CD4-positive, CD25-positive, alpha-beta regulatory T cell (primary cell): ENCODE results near the gene CPLANE2. TPM values are rescaled to one million over a fixed set of nuclear protein-coding genes. Genes with fewer than 3 reads are reported as not detected.

ENCODE experiments used
- ATAC-seq, 2 donors: fragments of 150-1000 bp; cut with Tn5 transposase; one replicate each; pipeline ENCODE4 v1.10.0; 2021; ENCODE audit warnings: low read depth in 2 of 2, moderate number of reproducible peaks in 2 of 2, moderate library complexity in 1 of 2
- DNase-seq, 3 donors: peaks; one replicate each; pipeline versions ENCODE4 v3.0.0 to v3.0.0-alpha.2; 2012 to 2022; ENCODE audit warnings: mixed read lengths in 1 of 3
- H3K27ac ChIP-seq: one replicate; pipeline ENCODE4 v1.7.0; 2013; ENCODE audit warnings: mild to moderate bottlenecking, low read length; ENCODE audit not compliant: insufficient read depth, poor library complexity, severe bottlenecking
- H3K27me3 ChIP-seq: one replicate; pipeline ENCODE4 v1.7.0; 2013; ENCODE audit warnings: low read length; ENCODE audit not compliant: control insufficient read depth, insufficient read depth
- H3K36me3 ChIP-seq: one replicate; pipeline ENCODE4 v1.7.0; 2013; ENCODE audit warnings: mild to moderate bottlenecking, low read length, moderate library complexity; ENCODE audit not compliant: control insufficient read depth, insufficient read depth
- H3K4me1 ChIP-seq: 2 replicates; pipeline ENCODE4 v1.7.0; 2013; ENCODE audit warnings: mild to moderate bottlenecking, low read length; ENCODE audit not compliant: insufficient read depth, control insufficient read depth, poor library complexity, severe bottlenecking
- H3K4me3 ChIP-seq: one replicate; pipeline ENCODE4 v1.7.0; 2013; ENCODE audit warnings: low read depth, mild to moderate bottlenecking, low read length, moderate library complexity
- H3K9me3 ChIP-seq, 2 experiments: 1 replicate in 1 of 2; 2 replicates in 1 of 2; pipeline ENCODE4 v1.7.0; 2013; ENCODE audit warnings: low read length in 2 of 2, mild to moderate bottlenecking in 1 of 2, moderate library complexity in 1 of 2; ENCODE audit not compliant: control insufficient read depth in 2 of 2
- H3K27ac Mint-ChIP-seq, 3 donors: one replicate each; pipeline ENCODE4 v1.8.0; 2020 to 2022; ENCODE audit warnings: mild to moderate bottlenecking in 3 of 3, mixed read lengths in 3 of 3, moderate library complexity in 2 of 3
- H3K27me3 Mint-ChIP-seq: one replicate; pipeline ENCODE4 v1.8.0; 2022; ENCODE audit warnings: mild to moderate bottlenecking, mixed read lengths
- H3K36me3 Mint-ChIP-seq: one replicate; pipeline ENCODE4 v1.8.0; 2020; ENCODE audit warnings: mixed read lengths
- H3K4me1 Mint-ChIP-seq, 4 donors: one replicate each; pipeline ENCODE4 v1.8.0; 2020 to 2022; ENCODE audit warnings: mixed read lengths in 4 of 4, mild to moderate bottlenecking in 1 of 4
- H3K4me3 Mint-ChIP-seq, 4 donors: one replicate each; pipeline ENCODE4 v1.8.0; 2020 to 2022; ENCODE audit warnings: mild to moderate bottlenecking in 4 of 4, mixed read lengths in 4 of 4, moderate library complexity in 3 of 4
- H3K9me3 Mint-ChIP-seq, 7 donors: one replicate each; pipeline ENCODE4 v1.8.0; 2020 to 2022; ENCODE audit warnings: mixed read lengths in 7 of 7, mild to moderate bottlenecking in 3 of 7, moderate library complexity in 2 of 7
- polyA plus RNA-seq, 4 donors: library from polyadenylated mRNA; unstranded; fragments of 300-500 nt; fragmentation: Illumina TruSeq; gene quantifications; one replicate each; pipeline ENCODE4 v1.2.3, GENCODE V29; 2021
- total RNA-seq: library from RNA; stranded (reverse); gene quantifications from one replicate; pipeline ENCODE4 v1.2.3, GENCODE V29; 2022

Gene CPLANE2
- total and polyA plus RNA-seq, 5 donors from 2014 or later = 1.2 to 7.5 (median 1.5) TPM

DNA sequence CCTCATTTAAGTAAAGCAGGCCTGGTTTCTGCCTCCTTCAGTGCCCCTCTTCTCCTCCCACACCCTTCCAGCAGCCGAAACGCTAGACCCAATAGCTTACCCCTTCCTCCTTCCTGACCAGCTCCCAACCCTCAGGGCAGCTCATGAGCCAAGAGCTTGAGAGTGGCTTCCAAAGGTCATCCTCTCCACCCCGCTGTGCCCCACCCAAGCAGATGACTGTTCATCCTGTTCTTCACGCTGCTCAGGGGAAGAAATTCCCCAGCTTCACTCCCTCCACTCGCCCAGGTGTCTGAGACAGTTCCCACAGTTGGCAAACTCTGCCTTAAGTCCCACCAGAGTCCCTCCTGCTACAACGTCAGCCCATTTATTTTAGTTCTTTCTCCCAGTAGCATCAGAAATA is 48.0 kb downstream of the CPLANE2 start:
- H3K9me3 Mint-ChIP-seq = no peaks in the 10 kb centered on the region
- Histone ChIP-seq H3K4me3 (no peak overlapping the region), H3K27ac (no peak overlapping the region), H3K36me3 (no peaks in the 10 kb centered on the region), H3K9me3 (no peaks in the 10 kb centered on the region), H3K4me1 (peaks cover 7% of the 10 kb centered on the region), H3K27me3 (peaks cover 3% of the 10 kb centered on the region)
- H3K27me3 Mint-ChIP-seq = peaks cover 16% of the 10 kb centered on the region
- no peaks in the 10 kb centered on the region for H3K36me3 Mint-ChIP-seq
- H3K4me3 Mint-ChIP-seq = no peak overlapping the region
- no peak for DNase-seq
- ATAC-seq = no peak
- H3K4me1 Mint-ChIP-seq = peaks cover 0 to 5% (median 2%) of the 10 kb centered on the region in 4 donors
- H3K27ac Mint-ChIP-seq = peak overlapping the region in 1 of 3 donors; percentile 17

DNA sequence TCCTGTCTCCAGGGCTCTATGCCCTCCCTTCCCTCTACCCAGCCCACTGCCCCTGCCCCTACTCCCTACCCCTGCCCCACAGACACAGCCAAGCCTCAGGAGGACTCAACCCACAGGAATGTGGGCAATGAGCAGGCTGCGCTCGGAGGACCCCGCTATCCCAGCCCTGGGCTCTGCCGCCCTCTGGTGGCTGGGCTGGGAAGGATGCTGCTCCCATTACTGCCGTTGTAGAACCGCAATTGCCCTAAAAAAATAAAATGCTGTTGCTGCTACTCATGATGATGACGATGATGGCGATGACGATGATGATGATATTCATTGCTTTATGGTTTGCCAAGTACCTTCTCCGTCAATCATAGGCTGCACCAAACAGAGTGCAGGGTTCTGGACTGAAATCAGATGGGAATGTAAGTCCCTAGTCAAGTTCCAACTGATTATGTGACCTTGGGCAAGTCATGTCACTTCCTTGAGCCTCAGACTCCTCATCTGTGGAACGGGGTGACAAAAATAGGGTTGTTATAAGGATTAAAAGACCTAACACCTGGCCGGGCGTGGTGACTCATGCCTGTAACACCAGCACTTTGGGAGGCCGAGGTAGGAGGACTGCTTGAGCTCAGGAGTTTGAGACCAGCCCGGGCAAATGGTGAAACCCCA is 49.1 kb downstream of the CPLANE2 start:
- ATAC-seq (peak; percentile 70 to 76), DNase-seq (peak; percentile 59 to 76 (median 71))
- Histone ChIP-seq H3K27ac (no peak overlapping the region), H3K36me3 (no peaks in the 10 kb centered on the region), H3K4me3 (no peak overlapping the region), H3K27me3 (peaks cover 3% of the 10 kb centered on the region), H3K4me1 (peaks cover 7% of the 10 kb centered on the region), H3K9me3 (no peaks in the 10 kb centered on the region)
- H3K9me3 Mint-ChIP-seq = no peaks in the 10 kb centered on the region
- no peaks in the 10 kb centered on the region for H3K36me3 Mint-ChIP-seq
- peaks cover 0 to 5% (median 2%) of the 10 kb centered on the region in 4 donors for H3K4me1 Mint-ChIP-seq
- peaks cover 16% of the 10 kb centered on the region for H3K27me3 Mint-ChIP-seq
- H3K4me3 Mint-ChIP-seq = no peak overlapping the region
- peak overlapping the region in 1 of 3 donors; percentile 46 for H3K27ac Mint-ChIP-seq

DNA sequence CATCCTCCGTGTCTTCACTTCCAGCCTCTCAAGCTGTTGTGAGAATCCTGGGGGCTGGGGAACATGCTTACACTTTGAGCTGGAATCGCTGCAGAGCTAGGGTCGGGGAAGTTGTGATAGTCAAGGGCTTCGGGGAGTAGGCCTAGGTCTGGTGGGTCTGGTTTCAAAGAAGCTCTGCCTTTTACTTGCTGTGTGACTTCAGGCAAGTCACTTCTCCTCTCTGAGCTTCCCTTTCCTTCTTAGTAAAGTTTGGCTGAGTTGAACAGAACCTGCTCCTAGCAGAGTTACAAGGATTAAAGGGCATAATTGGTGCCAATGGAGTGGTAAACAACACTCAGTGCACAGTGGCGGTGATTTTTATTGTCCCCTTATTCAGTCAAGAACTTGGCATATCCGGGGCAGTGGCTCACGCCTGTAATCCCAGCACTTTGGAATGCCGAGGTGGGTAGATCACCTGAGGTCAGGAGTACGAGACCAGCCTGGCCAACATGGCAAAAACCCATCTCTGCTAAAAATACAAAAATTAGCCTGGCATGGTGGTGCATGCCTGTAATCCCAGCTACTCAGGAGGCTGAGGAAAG is 50.2 kb downstream of the CPLANE2 start:
- H3K27me3 Mint-ChIP-seq = peaks cover 20% of the 10 kb centered on the region
- no peak for ATAC-seq
- no peaks in the 10 kb centered on the region for H3K9me3 Mint-ChIP-seq
- H3K4me1 Mint-ChIP-seq = peaks cover 0 to 5% (median 2%) of the 10 kb centered on the region in 4 donors
- Histone ChIP-seq H3K27me3 (peaks cover 3% of the 10 kb centered on the region), H3K27ac (no peak overlapping the region), H3K36me3 (no peaks in the 10 kb centered on the region), H3K4me1 (peaks cover 7% of the 10 kb centered on the region), H3K4me3 (no peak overlapping the region), H3K9me3 (no peaks in the 10 kb centered on the region)
- no peak overlapping the region for H3K4me3 Mint-ChIP-seq
- H3K36me3 Mint-ChIP-seq = no peaks in the 10 kb centered on the region
- DNase-seq = no peak
- no peak overlapping the region for H3K27ac Mint-ChIP-seq

DNA sequence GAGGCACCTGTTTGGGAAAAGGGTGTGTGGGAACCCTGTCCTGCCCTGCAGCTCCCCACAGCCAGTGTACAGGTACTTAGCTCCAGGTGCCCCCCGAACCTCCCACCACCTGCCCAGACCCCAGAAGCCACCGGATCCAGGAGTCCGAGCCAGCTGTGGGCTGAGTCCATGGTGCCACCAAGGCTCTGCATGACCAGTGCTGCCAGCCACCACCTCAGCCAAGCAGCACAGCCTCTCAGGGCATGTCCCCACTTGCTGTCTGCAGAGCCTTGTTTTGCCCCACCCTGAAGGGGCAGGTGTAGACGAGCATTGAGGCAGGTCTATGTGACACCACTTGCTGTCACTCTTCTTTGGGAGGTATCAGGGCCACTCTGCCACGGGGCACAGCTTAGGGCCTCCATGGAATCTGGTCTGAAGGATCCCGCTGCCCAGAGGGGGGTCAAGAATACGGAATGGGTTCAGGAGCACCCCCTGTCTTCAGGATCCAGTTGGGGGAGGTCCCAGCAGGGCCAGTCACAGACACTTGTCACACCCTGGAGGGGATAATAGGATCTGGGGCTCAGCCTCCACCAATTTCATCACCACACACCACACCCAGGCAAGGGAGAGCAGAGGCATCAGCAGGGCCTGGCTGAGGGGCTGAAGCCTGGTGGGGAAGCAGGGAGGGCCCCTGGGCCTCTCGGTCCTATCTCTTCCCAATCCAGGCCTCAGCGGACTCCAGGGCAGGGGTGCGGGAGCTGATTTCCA is 52.3 kb downstream of the CPLANE2 start:
- no peaks in the 10 kb centered on the region for H3K9me3 ChIP-seq
- DNase-seq (no peak), ATAC-seq (no peak)
- no peaks in the 10 kb centered on the region for H3K9me3 Mint-ChIP-seq
- H3K4me3 Mint-ChIP-seq = no peak overlapping the region
- no peak overlapping the region for H3K4me3 ChIP-seq
- H3K36me3 ChIP-seq = no peaks in the 10 kb centered on the region
- peaks cover 0 to 5% (median 0%) of the 10 kb centered on the region in 4 donors for H3K4me1 Mint-ChIP-seq
- H3K27me3 Mint-ChIP-seq = peaks cover 20% of the 10 kb centered on the region
- H3K27me3 ChIP-seq = peaks cover 3% of the 10 kb centered on the region
- H3K27ac Mint-ChIP-seq = peak overlapping the region in 1 of 3 donors; percentile 37
- no peaks in the 10 kb centered on the region for H3K36me3 Mint-ChIP-seq
- no peak overlapping the region for H3K27ac ChIP-seq
- H3K4me1 ChIP-seq = peaks cover 7% of the 10 kb centered on the region

DNA sequence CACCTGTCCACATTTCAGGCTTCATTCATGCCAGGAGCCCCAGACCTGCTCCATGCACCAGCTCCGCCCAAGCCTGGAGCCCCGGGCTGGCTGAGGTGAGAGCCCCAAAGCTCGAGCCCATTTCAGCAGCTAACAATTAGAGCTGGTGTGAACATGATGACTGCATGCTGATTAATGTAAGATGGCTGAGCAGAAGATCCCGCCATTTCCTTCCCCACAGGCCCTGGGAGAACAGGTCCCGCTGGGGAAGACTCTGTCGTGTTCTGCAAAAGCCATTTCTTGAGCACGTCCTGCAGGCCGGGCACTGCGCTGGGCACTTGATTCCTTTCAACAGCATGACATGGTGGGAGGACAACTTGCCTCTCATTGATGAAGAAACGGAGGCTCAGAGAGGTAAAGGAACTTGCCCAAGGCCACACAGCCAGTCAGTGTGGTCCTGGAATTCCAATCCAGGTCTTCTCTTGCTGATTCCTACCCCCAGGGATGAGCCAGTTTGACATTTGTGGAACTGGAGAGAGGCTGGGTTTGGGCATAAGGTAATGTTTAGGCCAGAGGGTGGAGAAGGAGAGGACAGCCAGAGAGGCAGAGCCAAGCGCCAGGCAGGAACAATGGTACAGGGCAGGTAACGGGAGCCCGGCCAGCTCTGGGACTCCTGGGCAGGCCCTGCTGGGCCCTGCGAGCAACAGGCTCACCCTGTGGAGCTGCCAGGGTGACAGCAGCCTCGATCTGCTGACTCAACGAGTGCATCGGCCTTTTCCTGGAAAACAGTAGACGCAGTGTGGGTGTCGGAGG is 53.0 kb downstream of the CPLANE2 start:
- peaks cover 0 to 5% (median 0%) of the 10 kb centered on the region in 4 donors for H3K4me1 Mint-ChIP-seq
- H3K9me3 Mint-ChIP-seq = no peaks in the 10 kb centered on the region
- peaks cover 13% of the 10 kb centered on the region for H3K27me3 Mint-ChIP-seq
- Histone ChIP-seq H3K27ac (no peak overlapping the region), H3K9me3 (no peaks in the 10 kb centered on the region), H3K4me1 (peaks cover 7% of the 10 kb centered on the region), H3K27me3 (peaks cover 3% of the 10 kb centered on the region), H3K36me3 (no peaks in the 10 kb centered on the region), H3K4me3 (no peak overlapping the region)
- H3K27ac Mint-ChIP-seq = no peak overlapping the region
- no peak for ATAC-seq
- H3K36me3 Mint-ChIP-seq = no peaks in the 10 kb centered on the region
- no peak overlapping the region for H3K4me3 Mint-ChIP-seq
- no peak for DNase-seq

DNA sequence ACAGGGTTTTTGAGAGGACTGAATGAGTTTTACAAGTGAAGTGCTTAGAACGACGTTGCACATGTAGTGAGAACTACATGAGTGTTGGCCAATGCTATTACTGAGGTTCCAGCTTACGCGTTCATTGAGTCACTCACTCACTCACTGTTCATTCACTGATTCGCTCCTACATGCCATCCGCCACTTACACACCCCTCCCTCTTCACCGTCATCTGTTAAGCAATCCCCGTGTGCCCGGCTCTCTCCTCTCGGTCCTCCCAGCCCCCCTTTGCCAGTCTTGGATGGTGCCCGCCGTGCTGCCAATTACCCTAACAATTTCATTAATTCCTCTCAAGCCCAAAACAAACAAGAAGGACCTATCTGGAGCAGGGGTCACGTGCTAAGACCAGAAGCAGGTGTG is 53.8 kb downstream of the CPLANE2 start:
- H3K4me1 Mint-ChIP-seq = peaks cover 0 to 5% (median 0%) of the 10 kb centered on the region in 4 donors
- peaks cover 8% of the 10 kb centered on the region for H3K27me3 Mint-ChIP-seq
- H3K9me3 ChIP-seq = no peaks in the 10 kb centered on the region
- peaks cover 7% of the 10 kb centered on the region for H3K4me1 ChIP-seq
- no peak for DNase-seq
- H3K27ac ChIP-seq = no peak overlapping the region
- no peaks in the 10 kb centered on the region for H3K27me3 ChIP-seq
- no peaks in the 10 kb centered on the region for H3K36me3 ChIP-seq
- H3K27ac Mint-ChIP-seq = no peak overlapping the region
- H3K36me3 Mint-ChIP-seq = no peaks in the 10 kb centered on the region
- ATAC-seq = no peak
- no peaks in the 10 kb centered on the region for H3K9me3 Mint-ChIP-seq
- no peak overlapping the region for H3K4me3 ChIP-seq
- no peak overlapping the region for H3K4me3 Mint-ChIP-seq

DNA sequence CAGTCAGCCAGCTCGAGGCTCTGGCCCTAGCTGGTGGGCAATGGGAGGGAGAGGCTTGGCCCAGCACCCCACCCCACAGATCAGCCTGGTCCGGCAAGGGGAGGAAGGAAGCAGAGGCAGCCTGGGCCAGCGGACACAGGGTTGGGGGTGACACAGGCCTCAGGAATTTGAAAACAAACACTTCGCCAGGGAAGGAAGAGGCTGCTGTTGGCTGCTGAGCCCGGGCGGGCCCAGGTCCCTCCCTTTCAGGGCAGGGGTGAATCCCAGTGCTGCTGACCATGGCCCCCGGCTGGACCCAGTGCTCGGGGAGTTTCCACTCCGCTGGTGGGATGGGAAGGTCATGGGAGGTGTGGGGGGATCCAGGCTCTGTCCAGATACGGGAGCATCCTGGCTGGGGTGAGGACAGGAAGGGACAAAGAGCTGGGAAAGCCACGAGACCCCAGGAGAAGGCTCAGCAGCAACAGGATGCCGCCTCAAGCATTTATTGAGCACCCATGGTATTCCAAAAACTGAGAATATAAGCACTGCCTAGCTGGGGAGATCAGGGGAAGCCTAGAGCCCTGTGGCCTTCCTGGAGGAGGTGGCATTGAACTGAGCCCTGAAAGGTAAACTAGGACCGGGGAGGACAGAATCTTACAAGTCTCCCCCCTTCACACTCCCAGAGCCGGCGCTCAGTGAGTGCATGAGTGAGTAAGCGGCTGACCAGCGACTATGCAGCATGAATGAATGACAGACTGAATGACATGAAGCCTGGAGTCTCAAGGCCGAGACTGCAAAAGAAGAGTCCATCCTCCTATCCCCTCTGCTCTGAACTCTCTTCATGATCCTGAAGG is 54.9 kb downstream of the CPLANE2 start:
- H3K27me3 Mint-ChIP-seq = peaks cover 4% of the 10 kb centered on the region
- DNase-seq (no peak), ATAC-seq (no peak)
- H3K36me3 Mint-ChIP-seq = no peaks in the 10 kb centered on the region
- Histone ChIP-seq H3K4me3 (no peak overlapping the region), H3K9me3 (no peaks in the 10 kb centered on the region), H3K4me1 (no peaks in the 10 kb centered on the region), H3K27me3 (no peaks in the 10 kb centered on the region), H3K27ac (no peak overlapping the region), H3K36me3 (no peaks in the 10 kb centered on the region)
- H3K4me3 Mint-ChIP-seq = no peak overlapping the region
- H3K4me1 Mint-ChIP-seq = no peaks in the 10 kb centered on the region
- H3K9me3 Mint-ChIP-seq = no peaks in the 10 kb centered on the region
- no peak overlapping the region for H3K27ac Mint-ChIP-seq
